OCI-LY1 (cell line): ENCODE data around the gene FGF16.

Experiments used
- H2AFZ ChIP-seq: fragments of 200-600 bp; sonication (generic), shearing (Covaris generic); 2 replicates; pipeline ENCODE4 v1.6.0; 2014; ENCODE audit warnings: antibody characterized with exemption, mild to moderate bottlenecking, low read length
- H3F3A ChIP-seq: fragments of 200-600 bp; sonication (generic), shearing (Covaris generic); 2 replicates; pipeline ENCODE4 v1.6.0; 2014; ENCODE audit warnings: mild to moderate bottlenecking, antibody characterized with exemption, low read length, moderate library complexity; ENCODE audit not compliant: insufficient read depth
- H3K27ac ChIP-seq: fragments of 200-600 bp; sonication (generic); 2 replicates; pipeline ENCODE4 v1.5.1; 2014; ENCODE audit warnings: low read length, mixed run types, mild to moderate bottlenecking, low read depth; ENCODE audit not compliant: poor library complexity, severe bottlenecking
- H3K27me3 ChIP-seq: fragments of 200-600 bp; sonication (generic); 2 replicates; pipeline ENCODE4 v1.6.0; 2014; ENCODE audit warnings: antibody characterized with exemption, mild to moderate bottlenecking, low read length, moderate library complexity; ENCODE audit not compliant: insufficient read depth
- H3K36me3 ChIP-seq: fragments of 200-600 bp; sonication (generic); 2 replicates; pipeline ENCODE4 v1.6.1; 2014; ENCODE audit warnings: mild to moderate bottlenecking, antibody characterized with exemption, low read length, moderate library complexity, mixed read lengths; ENCODE audit not compliant: insufficient read depth
- H3K4me1 ChIP-seq: fragments of 200-600 bp; sonication (generic); 2 replicates; pipeline ENCODE4 v1.5.1; 2014; ENCODE audit warnings: mild to moderate bottlenecking, low read length, moderate library complexity; ENCODE audit not compliant: insufficient read depth, severe bottlenecking
- H3K4me2 ChIP-seq: fragments of 200-600 bp; sonication (generic), shearing (Covaris generic); 2 replicates; pipeline ENCODE4 v1.6.1; 2014; ENCODE audit warnings: low read length
- H3K4me3 ChIP-seq: fragments of 200-600 bp; sonication (generic); 2 replicates; pipeline ENCODE4 v1.5.1; 2014; ENCODE audit warnings: low read length, low read depth, mild to moderate bottlenecking, mixed read lengths; ENCODE audit not compliant: poor library complexity, severe bottlenecking
- H3K79me2 ChIP-seq: fragments of 200-600 bp; shearing (Covaris generic); 2 replicates; pipeline ENCODE4 v1.6.1; 2016; ENCODE audit warnings: mixed run types, low read length, mixed read lengths; ENCODE audit not compliant: insufficient read depth
- H3K9ac ChIP-seq: fragments of 200-600 bp; sonication (generic), shearing (Covaris generic); 2 replicates; pipeline ENCODE4 v1.6.1; 2014; ENCODE audit warnings: mild to moderate bottlenecking, low read length, mixed read lengths
- H3K9me2 ChIP-seq: fragments of 200-600 bp; sonication (generic), shearing (Covaris generic); 2 replicates; pipeline ENCODE4 v1.6.1; 2014; ENCODE audit warnings: low read depth, mild to moderate bottlenecking, low read length, mixed read lengths
- H3K9me3 ChIP-seq: fragments of 200-600 bp; shearing (Covaris generic); 2 replicates; pipeline ENCODE4 v1.6.1; 2014; ENCODE audit warnings: low read length, mixed read lengths
- H4K20me1 ChIP-seq: fragments of 200-600 bp; sonication (generic), shearing (Covaris generic); 2 replicates; pipeline ENCODE4 v1.6.0; 2016; ENCODE audit warnings: mild to moderate bottlenecking, low read length; ENCODE audit not compliant: insufficient read depth
- EZH2 ChIP-seq: fragments of 200-600 bp; sonication (generic), shearing (Covaris generic); IDR thresholded peaks from 2 replicates; pipeline ENCODE4 v1.8.0; 2017; ENCODE audit warnings: borderline replicate concordance, mixed run types, mild to moderate bottlenecking, antibody characterized with exemption, low read length, moderate library complexity, mixed read lengths
- TF ChIP-seq, protein P1 (sequence below): fragments of 200-600 bp; sonication (generic), shearing (Covaris generic); IDR thresholded peaks from 2 replicates; pipeline ENCODE4 v1.5.1; 2017; ENCODE audit warnings: mild to moderate bottlenecking, antibody characterized with exemption, low read length, moderate library complexity, mixed read lengths

The FGF16 gene

DNA sequence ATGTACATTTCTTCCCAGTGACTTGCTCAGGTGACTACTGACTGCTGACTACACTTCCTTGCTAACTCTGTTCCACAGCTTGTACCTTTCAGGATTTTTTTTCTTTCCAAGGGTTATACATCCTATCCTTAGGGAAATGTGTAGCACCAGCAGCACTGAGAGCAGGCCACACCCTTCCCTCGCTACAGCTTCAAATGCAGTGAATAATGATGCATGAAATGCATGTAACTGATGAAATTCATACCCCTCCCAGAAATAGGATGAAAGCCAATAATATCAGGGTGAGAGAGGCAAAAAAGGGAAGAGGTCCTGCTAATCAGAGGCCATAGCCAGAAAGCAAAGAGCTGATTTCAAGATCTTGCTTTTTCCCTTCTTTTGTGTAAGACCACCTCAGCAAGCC is 6.2 kb upstream of the FGF16 start:
- H3K9me2 ChIP-seq: no peaks in the 10 kb centered on the region
- no peaks in the 10 kb centered on the region for H3F3A ChIP-seq
- H3K4me3 ChIP-seq: no peak overlapping the region
- H3K9ac ChIP-seq: no peak overlapping the region
- H4K20me1 ChIP-seq: no peaks in the 10 kb centered on the region
- no peak overlapping the region for H3K4me2 ChIP-seq
- no peaks in the 10 kb centered on the region for H3K27me3 ChIP-seq
- no peaks in the 10 kb centered on the region for H3K4me1 ChIP-seq
- H2AFZ ChIP-seq: no peak overlapping the region
- TF ChIP-seq, protein P1, sequence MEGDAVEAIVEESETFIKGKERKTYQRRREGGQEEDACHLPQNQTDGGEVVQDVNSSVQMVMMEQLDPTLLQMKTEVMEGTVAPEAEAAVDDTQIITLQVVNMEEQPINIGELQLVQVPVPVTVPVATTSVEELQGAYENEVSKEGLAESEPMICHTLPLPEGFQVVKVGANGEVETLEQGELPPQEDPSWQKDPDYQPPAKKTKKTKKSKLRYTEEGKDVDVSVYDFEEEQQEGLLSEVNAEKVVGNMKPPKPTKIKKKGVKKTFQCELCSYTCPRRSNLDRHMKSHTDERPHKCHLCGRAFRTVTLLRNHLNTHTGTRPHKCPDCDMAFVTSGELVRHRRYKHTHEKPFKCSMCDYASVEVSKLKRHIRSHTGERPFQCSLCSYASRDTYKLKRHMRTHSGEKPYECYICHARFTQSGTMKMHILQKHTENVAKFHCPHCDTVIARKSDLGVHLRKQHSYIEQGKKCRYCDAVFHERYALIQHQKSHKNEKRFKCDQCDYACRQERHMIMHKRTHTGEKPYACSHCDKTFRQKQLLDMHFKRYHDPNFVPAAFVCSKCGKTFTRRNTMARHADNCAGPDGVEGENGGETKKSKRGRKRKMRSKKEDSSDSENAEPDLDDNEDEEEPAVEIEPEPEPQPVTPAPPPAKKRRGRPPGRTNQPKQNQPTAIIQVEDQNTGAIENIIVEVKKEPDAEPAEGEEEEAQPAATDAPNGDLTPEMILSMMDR: no peak
- TF ChIP-seq EZH2: no peak
- H3K79me2 ChIP-seq: no peaks in the 10 kb centered on the region
- H3K9me3 ChIP-seq: no peaks in the 10 kb centered on the region
- H3K36me3 ChIP-seq: no peaks in the 10 kb centered on the region
- no peak overlapping the region for H3K27ac ChIP-seq

DNA sequence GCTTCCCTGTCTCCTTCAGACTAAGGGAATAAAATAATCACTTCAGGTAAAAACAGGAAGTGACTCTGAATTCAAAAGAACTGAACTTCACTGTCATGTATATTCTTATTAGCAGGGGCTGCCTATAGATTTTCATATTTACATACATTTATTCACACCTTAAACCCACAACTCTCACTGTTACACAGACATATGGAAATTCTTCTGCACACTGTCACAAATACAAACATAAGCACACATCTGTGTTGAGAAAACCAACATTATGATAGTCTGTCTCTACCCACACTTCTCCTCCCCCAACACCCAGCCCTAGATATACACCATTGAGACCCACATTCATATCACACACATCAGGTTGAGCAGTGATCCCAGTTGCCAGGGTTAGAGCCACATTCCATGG is 5.7 kb upstream of the FGF16 start:
- no peaks in the 10 kb centered on the region for H4K20me1 ChIP-seq
- no peak overlapping the region for H3K9ac ChIP-seq
- no peaks in the 10 kb centered on the region for H3K36me3 ChIP-seq
- H3K4me1 ChIP-seq: no peaks in the 10 kb centered on the region
- H3K27ac ChIP-seq: no peak overlapping the region
- H3K79me2 ChIP-seq: no peaks in the 10 kb centered on the region
- H3K9me2 ChIP-seq: no peaks in the 10 kb centered on the region
- no peaks in the 10 kb centered on the region for H3K27me3 ChIP-seq
- TF ChIP-seq EZH2: no peak
- TF ChIP-seq, protein P1: no peak
- no peak overlapping the region for H2AFZ ChIP-seq
- no peak overlapping the region for H3K4me2 ChIP-seq
- H3K9me3 ChIP-seq: no peaks in the 10 kb centered on the region
- no peak overlapping the region for H3K4me3 ChIP-seq
- H3F3A ChIP-seq: no peaks in the 10 kb centered on the region

DNA sequence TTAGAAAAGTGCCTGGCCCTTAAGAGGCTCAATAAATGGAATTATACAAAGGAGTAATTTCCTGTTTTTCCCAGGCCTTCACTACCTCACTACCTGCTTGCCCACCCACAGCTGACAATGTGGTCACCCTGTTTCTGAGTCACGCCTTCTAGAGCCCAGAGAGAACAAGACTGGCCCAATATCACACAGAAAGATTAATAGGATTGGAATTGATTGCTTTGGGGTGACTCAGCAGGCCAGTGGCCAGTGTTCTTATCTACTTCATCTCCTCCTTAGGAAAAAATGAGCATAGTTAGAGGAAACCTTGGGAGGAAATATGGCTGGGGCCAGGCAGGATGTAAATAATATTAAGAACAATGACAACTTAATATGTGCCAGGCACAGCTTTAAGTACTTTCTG is 4.5 kb upstream of the FGF16 start:
- H3K36me3 ChIP-seq: no peaks in the 10 kb centered on the region
- H3K4me2 ChIP-seq: no peak overlapping the region
- H3K4me1 ChIP-seq: no peaks in the 10 kb centered on the region
- H3K79me2 ChIP-seq: no peaks in the 10 kb centered on the region
- H4K20me1 ChIP-seq: no peaks in the 10 kb centered on the region
- TF ChIP-seq EZH2: no peak
- TF ChIP-seq, protein P1: no peak
- H2AFZ ChIP-seq: no peak overlapping the region
- H3F3A ChIP-seq: no peaks in the 10 kb centered on the region
- H3K9ac ChIP-seq: no peak overlapping the region
- no peak overlapping the region for H3K27ac ChIP-seq
- H3K9me3 ChIP-seq: no peaks in the 10 kb centered on the region
- H3K27me3 ChIP-seq: no peaks in the 10 kb centered on the region
- H3K4me3 ChIP-seq: no peak overlapping the region
- no peaks in the 10 kb centered on the region for H3K9me2 ChIP-seq
